Osteoblast (primary cell): ENCODE data around the gene BCOR. TPM values are rescaled to one million over a fixed set of nuclear protein-coding genes. Genes with fewer than 3 reads are reported as not detected.

Source experiments
- DNase-seq: peaks from one replicate; pipeline ENCODE4 v3.0.0; 2011; ENCODE audit warnings: low spot score, mixed read lengths; ENCODE audit not compliant: insufficient read length; ENCODE audit errors: missing footprints
- H2AFZ ChIP-seq: 2 replicates; pipeline ENCODE4 v1.6.0; 2011; ENCODE audit warnings: mild to moderate bottlenecking, low read length
- H3K27ac ChIP-seq: 2 replicates; pipeline ENCODE4 v1.5.1; 2011; ENCODE audit warnings: mild to moderate bottlenecking, low read depth, low read length, moderate library complexity
- H3K27me3 ChIP-seq: 2 replicates; pipeline ENCODE4 v1.6.0; 2012; ENCODE audit warnings: mild to moderate bottlenecking, control low read depth, inconsistent platforms, low read length, moderate library complexity; ENCODE audit not compliant: insufficient read depth
- H3K36me3 ChIP-seq: 2 replicates; pipeline ENCODE4 v1.5.1; 2011; ENCODE audit warnings: mild to moderate bottlenecking, low read length, control low read depth, moderate library complexity; ENCODE audit not compliant: insufficient read depth
- H3K4me1 ChIP-seq: 2 replicates; pipeline ENCODE4 v1.5.1; 2011; ENCODE audit warnings: mild to moderate bottlenecking, low read length, control low read depth, moderate library complexity; ENCODE audit not compliant: insufficient read depth
- H3K4me2 ChIP-seq: 2 replicates; pipeline ENCODE4 v1.6.0; 2011; ENCODE audit warnings: mild to moderate bottlenecking, low read length; ENCODE audit not compliant: insufficient read depth
- H3K4me3 ChIP-seq: fragments of 200-600 bp; sonication (generic); 3 replicates; pipeline ENCODE4 v1.5.1; 2012; ENCODE audit warnings: mild to moderate bottlenecking, low read length, inconsistent platforms; ENCODE audit not compliant: insufficient read depth
- H3K79me2 ChIP-seq: 2 replicates; pipeline ENCODE4 v1.6.0; 2012; ENCODE audit warnings: mild to moderate bottlenecking, low read length, control low read depth, inconsistent platforms; ENCODE audit not compliant: insufficient read depth
- H3K9me3 ChIP-seq: 2 replicates; pipeline ENCODE4 v1.5.1; 2011; ENCODE audit warnings: low read depth, low read length, control low read depth
- H4K20me1 ChIP-seq: 2 replicates; pipeline ENCODE4 v1.6.0; 2012; ENCODE audit warnings: mild to moderate bottlenecking, low read length, control low read depth; ENCODE audit not compliant: insufficient read depth
- total RNA-seq: library from RNA; depleted of rRNA; stranded (reverse); fragments of >200 nt; gene quantifications from 2 replicates; pipeline ENCODE4 v1.2.3, GENCODE V29; 2012
- TF ChIP-seq, protein P1 (sequence below): IDR thresholded peaks from 2 replicates; pipeline ENCODE4 v1.5.1; 2011; ENCODE audit warnings: mild to moderate bottlenecking, low read depth, low read length, moderate library complexity; ENCODE audit errors: extremely low read depth

Gene BCOR
- total RNA-seq, 1 donor = 14.8 TPM

DNA sequence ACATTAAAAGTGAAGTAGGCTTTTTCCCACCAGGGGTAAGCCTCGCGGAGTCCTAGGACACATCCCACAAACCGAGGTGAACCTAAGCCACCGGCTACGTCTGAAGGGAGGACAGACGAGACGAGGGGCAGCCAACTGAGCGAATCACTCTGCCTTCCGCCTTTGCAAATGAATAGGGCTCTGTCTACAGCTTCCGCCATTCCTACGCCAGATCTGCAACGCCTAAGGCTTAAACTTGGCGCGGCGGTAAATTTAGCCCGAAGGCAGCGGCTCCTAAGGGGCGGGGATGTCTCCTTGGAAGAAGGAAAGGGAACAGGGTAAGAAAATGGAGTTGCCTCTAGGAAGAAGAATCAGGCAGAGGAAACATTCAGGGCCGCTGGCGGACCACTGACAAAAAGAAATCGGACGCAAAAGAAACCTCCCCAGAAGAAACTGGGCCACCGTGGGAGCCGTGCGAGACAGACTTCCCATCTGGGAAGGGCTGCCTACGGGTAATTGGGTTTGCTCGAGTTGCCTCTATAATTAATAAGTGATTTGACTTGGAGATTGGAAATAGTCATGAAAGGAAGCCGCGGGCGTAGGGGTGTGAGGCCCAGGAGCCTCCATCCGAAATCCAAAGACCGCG is 90.5 kb downstream of the BCOR start:
- no peak overlapping the region for H3K4me3 ChIP-seq
- H3K4me1 ChIP-seq = peaks cover 13% of the 10 kb centered on the region
- no peaks in the 10 kb centered on the region for H3K9me3 ChIP-seq
- H3K79me2 ChIP-seq = no peaks in the 10 kb centered on the region
- peaks cover 43% of the 10 kb centered on the region for H3K27me3 ChIP-seq
- H3K36me3 ChIP-seq = no peaks in the 10 kb centered on the region
- peak; percentile 82 for DNase-seq
- no peak overlapping the region for H3K27ac ChIP-seq
- no peak overlapping the region for H3K4me2 ChIP-seq
- TF ChIP-seq, protein P1, sequence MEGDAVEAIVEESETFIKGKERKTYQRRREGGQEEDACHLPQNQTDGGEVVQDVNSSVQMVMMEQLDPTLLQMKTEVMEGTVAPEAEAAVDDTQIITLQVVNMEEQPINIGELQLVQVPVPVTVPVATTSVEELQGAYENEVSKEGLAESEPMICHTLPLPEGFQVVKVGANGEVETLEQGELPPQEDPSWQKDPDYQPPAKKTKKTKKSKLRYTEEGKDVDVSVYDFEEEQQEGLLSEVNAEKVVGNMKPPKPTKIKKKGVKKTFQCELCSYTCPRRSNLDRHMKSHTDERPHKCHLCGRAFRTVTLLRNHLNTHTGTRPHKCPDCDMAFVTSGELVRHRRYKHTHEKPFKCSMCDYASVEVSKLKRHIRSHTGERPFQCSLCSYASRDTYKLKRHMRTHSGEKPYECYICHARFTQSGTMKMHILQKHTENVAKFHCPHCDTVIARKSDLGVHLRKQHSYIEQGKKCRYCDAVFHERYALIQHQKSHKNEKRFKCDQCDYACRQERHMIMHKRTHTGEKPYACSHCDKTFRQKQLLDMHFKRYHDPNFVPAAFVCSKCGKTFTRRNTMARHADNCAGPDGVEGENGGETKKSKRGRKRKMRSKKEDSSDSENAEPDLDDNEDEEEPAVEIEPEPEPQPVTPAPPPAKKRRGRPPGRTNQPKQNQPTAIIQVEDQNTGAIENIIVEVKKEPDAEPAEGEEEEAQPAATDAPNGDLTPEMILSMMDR = no peak
- no peak overlapping the region for H2AFZ ChIP-seq
- H4K20me1 ChIP-seq = no peaks in the 10 kb centered on the region

DNA sequence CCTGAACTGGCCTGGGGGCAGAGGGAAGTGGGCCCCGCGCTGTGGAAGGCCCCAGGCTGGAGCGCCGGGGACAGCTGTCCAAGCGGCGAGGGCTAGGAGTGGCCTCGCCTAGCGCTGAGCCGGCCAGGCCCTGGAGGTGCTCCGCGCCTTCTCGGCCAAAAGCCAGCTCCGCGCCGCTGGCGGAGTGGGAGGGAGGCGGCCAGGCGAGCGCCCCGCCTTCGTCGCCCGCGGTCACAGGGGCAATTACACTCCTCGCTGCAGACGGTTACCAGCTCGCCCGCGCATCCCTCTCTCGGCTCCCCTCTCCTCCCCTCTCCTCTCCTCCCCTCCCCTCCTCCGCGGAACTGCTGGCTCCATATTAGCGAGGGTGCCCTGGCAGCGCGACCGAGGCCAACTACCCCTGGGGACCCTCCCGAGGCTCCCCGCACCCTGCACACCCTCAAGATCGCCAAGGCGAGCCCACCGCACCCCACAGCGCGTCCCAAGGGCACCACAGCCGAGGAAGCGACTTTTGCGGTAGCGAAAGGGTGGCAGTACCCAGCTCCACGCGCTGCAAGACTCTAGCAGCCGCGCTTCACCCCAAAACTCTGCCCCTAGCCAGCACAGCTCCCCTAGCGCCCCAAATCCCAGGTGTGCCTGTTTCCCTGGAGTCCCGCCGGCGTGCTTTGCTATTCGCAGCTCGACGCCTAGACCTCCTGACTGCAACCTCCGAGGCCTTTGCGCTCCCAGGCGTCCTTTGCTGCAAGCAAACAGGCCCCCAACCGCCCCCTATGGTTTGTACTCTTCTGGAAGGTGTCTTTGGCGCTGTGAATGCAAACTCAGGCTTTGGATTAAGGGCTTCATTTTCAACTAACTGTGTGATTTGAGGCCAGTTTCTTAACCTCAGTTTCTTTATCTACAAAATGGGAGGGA is 91.4 kb downstream of the BCOR start:
- peak; percentile 83 for DNase-seq
- H3K4me2 ChIP-seq = no peak overlapping the region

DNA sequence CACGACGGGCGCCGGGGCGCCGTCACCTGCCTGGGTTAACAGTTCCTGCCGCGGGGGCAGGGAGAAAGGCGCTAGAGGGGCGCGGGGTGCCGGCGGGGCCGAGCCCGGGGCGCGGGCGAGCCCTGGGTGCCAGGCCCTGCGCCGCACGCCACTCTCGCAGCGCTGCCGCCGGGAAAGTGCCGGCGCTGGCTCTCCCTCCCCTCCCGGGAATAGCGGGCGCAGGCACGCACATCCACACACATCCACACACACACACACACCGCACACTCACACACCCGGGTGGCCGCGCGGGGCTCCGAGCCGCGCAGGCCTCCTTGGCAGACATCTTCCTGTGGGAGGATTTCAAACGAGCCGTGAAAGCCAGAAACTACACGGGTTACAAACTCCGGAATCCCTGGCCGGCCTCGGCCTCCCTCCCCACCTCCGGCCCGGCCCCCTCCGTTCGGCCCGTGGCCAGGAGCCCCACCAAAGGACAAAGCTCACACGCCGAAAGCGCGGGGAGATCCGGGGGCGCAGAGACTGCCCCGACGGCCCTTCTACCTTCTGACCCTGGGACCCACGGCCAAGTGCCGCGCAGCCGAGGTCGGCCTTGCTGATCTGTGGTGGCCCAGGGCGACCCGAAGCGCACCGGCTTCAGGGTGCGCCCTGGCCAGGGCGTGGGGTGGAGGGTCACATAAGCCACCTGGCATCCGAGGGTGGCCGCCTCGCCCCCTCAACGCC is 92.3 kb downstream of the BCOR start:
- Histone ChIP-seq H3K4me3 (no peak overlapping the region), H2AFZ (no peak overlapping the region), H4K20me1 (no peaks in the 10 kb centered on the region), H3K4me1 (peaks cover 4% of the 10 kb centered on the region), H3K4me2 (no peak overlapping the region), H3K27me3 (peaks cover 36% of the 10 kb centered on the region), H3K9me3 (no peaks in the 10 kb centered on the region), H3K79me2 (no peaks in the 10 kb centered on the region), H3K36me3 (no peaks in the 10 kb centered on the region), H3K27ac (no peak overlapping the region)
- TF ChIP-seq, protein P1 = no peak
- peak; percentile 62 for DNase-seq

More for the DNA sequence above, 91.4 kb downstream of the BCOR start:
- Histone ChIP-seq H3K36me3 (no peaks in the 10 kb centered on the region), H2AFZ (no peak overlapping the region), H4K20me1 (no peaks in the 10 kb centered on the region), H3K27me3 (peaks cover 43% of the 10 kb centered on the region), H3K79me2 (no peaks in the 10 kb centered on the region), H3K4me3 (no peak overlapping the region), H3K27ac (no peak overlapping the region), H3K4me1 (peaks cover 4% of the 10 kb centered on the region), H3K9me3 (no peaks in the 10 kb centered on the region)
- TF ChIP-seq, protein P1 = no peak

DNA sequence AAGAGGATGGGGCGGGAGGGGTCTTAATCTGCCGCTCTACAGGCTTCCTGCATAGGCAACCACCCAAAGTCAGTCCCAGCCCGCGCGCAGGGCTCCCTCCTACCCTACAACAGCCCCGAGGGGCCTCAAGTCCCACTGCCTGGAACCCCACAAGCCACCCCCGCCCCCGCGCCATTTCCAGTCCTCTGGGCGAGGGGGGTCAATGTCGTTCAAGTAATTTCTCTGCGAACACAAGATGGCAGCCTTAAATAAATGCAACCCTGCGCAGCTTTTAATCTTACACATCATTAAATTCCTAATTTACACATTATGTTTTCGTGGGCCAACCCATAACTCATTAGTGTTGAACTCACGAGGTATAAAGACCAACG is 92.9 kb downstream of the BCOR start:
- peak; percentile 58 for DNase-seq
- Histone ChIP-seq H3K4me2 (no peak overlapping the region), H3K36me3 (no peaks in the 10 kb centered on the region), H3K27me3 (peaks cover 36% of the 10 kb centered on the region), H4K20me1 (no peaks in the 10 kb centered on the region), H3K27ac (no peak overlapping the region), H3K4me3 (no peak overlapping the region), H3K79me2 (no peaks in the 10 kb centered on the region), H3K9me3 (no peaks in the 10 kb centered on the region), H2AFZ (no peak overlapping the region), H3K4me1 (peaks cover 4% of the 10 kb centered on the region)
- TF ChIP-seq, protein P1 = no peak
